Fibroblast of skin of back (primary cell): ENCODE data around the gene TBX6.
A peak's percentile ranks its signal among the peaks of the same experiment; 100 is the strongest.
"Not testable (repeated sequence)": the region's sequence is repeated elsewhere in the genome, so short reads cannot be mapped to it uniquely, and the experiment has no call there.

Experiments used
- DNase-seq: peaks from one replicate; pipeline ENCODE4 v3.0.0-alpha.2; 2013

The TBX6 gene

GRCh38 chr16:30065943-30066760, 25.6 kb downstream of the TBX6 start:
- peak; percentile 57 for DNase-seq

GRCh38 chr16:30065102-30065942, 26.4 kb downstream of the TBX6 start, which contains the start of gene ALDOA:
ALDOA (plus strand) TSS chr16:30065760; CDS start chr16:30066898, 1,138 bp downstream.
- DNase-seq: peak; percentile 99

GRCh38 chr16:30064729-30065101, 27.0 kb downstream of the TBX6 start:
- no peak for DNase-seq

- peak; percentile 49 for DNase-seq
These were observed 27.6 kb downstream of the TBX6 start for GRCh38 chr16:30063893-30064728.

GRCh38 chr16:30063278-30063892, 28.3 kb downstream of the TBX6 start:
- DNase-seq: no peak

GRCh38 chr16:30060836-30061554, 30.7 kb downstream of the TBX6 start:
- DNase-seq: no peak

GRCh38 chr16:30060346-30060745, 31.4 kb downstream of the TBX6 start:
- DNase-seq: no peak

GRCh38 chr16:30054959-30055553, 36.7 kb downstream of the TBX6 start:
- DNase-seq: no peak

- no peak for DNase-seq
These were observed 37.3 kb downstream of the TBX6 start for GRCh38 chr16:30054451-30054850.

- peak; percentile 84 for DNase-seq
These were observed 38.2 kb downstream of the TBX6 start for GRCh38 chr16:30053376-30054015.

- DNase-seq: peak; percentile 91
These were observed 38.9 kb downstream of the TBX6 start for GRCh38 chr16:30052671-30053372.

GRCh38 chr16:30051518-30051917, 40.2 kb downstream of the TBX6 start:
- DNase-seq: peak; percentile 86

- DNase-seq: no peak
These were observed 41.9 kb downstream of the TBX6 start for GRCh38 chr16:30049871-30050270.

- DNase-seq: no peak
These were observed 45.1 kb downstream of the TBX6 start for GRCh38 chr16:30046588-30046987.

GRCh38 chr16:30046178-30046577, 45.5 kb downstream of the TBX6 start:
- no peak for DNase-seq

- DNase-seq: peak; percentile 57
These were observed 49.9 kb downstream of the TBX6 start for GRCh38 chr16:30041841-30042240.

- not testable (repeated sequence) for DNase-seq
These were observed 51.0 kb downstream of the TBX6 start for GRCh38 chr16:30040690-30041089.

- DNase-seq: no peak
These were observed 51.5 kb downstream of the TBX6 start for GRCh38 chr16:30040221-30040620.
